Superior temporal gyrus (tissue), 1 donor: ENCODE results near the gene DCANP1.

ENCODE experiments used
- DNase-seq: peaks from one replicate; pipeline ENCODE4 v3.0.0-alpha.2; 2016; ENCODE audit errors: extremely low spot score

DCANP1 gene

GRCh38 chr5:135441350-135441831, 5.8 kb downstream of the DCANP1 start:
- no peak for DNase-seq

GRCh38 chr5:135440916-135441315, 6.2 kb downstream of the DCANP1 start:
- DNase-seq = no peak

GRCh38 chr5:135439231-135440205, 7.6 kb downstream of the DCANP1 start:
- no peak for DNase-seq

- no peak for DNase-seq
These were observed 8.4 kb downstream of the DCANP1 start for GRCh38 chr5:135438636-135439221.

- DNase-seq = no peak
These were observed 9.2 kb downstream of the DCANP1 start for GRCh38 chr5:135437796-135438560.

GRCh38 chr5:135437422-135437795, 9.7 kb downstream of the DCANP1 start:
- DNase-seq = no peak

GRCh38 chr5:135436951-135437418, 10.2 kb downstream of the DCANP1 start:
- no peak for DNase-seq

- DNase-seq = no peak
These were observed 11.4 kb downstream of the DCANP1 start for GRCh38 chr5:135435467-135436330.

GRCh38 chr5:135434591-135435466, 12.3 kb downstream of the DCANP1 start:
- DNase-seq = no peak

- DNase-seq = no peak
These were observed 13.3 kb downstream of the DCANP1 start for GRCh38 chr5:135433681-135434426.

- no peak for DNase-seq
These were observed 15.0 kb downstream of the DCANP1 start for GRCh38 chr5:135432113-135432512.

GRCh38 chr5:135430135-135430437, 17.1 kb downstream of the DCANP1 start:
- no peak for DNase-seq

GRCh38 chr5:135429301-135430134, 17.6 kb downstream of the DCANP1 start:
- DNase-seq = no peak

- no peak for DNase-seq
These were observed 18.6 kb downstream of the DCANP1 start for GRCh38 chr5:135428586-135428985.

- no peak for DNase-seq
These were observed 20.8 kb downstream of the DCANP1 start for GRCh38 chr5:135426102-135427082.

GRCh38 chr5:135425641-135426040, 21.5 kb downstream of the DCANP1 start:
- no peak for DNase-seq

GRCh38 chr5:135423846-135424168, 23.3 kb downstream of the DCANP1 start:
- DNase-seq = no peak
